HG03196 (cell line): ENCODE measurements around the gene AMACR.
"Not testable (repeated sequence)": the region's sequence is repeated elsewhere in the genome, so short reads cannot be mapped to it uniquely, and the experiment has no call there.

Experiments
- ATAC-seq: cut with Tn5 transposase; IDR thresholded peaks from one replicate; pipeline ENCODE4 v1.9.1; 2021; ENCODE audit not compliant: unreplicated experiment

Gene AMACR

GRCh38 chr5:34037726-34038125 is 29.9 kb upstream of the AMACR start:
- no peak for ATAC-seq

DNA sequence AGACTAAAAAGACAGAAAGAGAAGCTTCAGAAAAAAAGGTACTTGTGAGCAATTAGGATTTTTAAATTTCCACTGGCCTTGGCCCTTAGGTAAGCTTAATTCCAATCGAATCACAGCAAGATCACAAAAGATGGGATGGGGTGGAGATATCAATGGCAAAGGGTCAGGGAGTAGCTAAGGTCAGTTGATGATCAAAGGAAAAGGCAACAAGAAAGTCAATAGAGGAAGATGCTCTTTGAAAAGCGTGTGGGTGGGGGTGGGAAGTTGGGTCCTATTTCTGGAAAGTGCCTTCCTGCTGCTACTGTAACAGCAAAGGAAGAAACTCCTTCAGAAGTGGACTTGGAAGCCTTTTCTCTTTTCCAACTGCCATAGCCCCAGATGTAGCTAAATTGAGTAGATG is 27.9 kb upstream of the AMACR start:
- no peak for ATAC-seq

DNA sequence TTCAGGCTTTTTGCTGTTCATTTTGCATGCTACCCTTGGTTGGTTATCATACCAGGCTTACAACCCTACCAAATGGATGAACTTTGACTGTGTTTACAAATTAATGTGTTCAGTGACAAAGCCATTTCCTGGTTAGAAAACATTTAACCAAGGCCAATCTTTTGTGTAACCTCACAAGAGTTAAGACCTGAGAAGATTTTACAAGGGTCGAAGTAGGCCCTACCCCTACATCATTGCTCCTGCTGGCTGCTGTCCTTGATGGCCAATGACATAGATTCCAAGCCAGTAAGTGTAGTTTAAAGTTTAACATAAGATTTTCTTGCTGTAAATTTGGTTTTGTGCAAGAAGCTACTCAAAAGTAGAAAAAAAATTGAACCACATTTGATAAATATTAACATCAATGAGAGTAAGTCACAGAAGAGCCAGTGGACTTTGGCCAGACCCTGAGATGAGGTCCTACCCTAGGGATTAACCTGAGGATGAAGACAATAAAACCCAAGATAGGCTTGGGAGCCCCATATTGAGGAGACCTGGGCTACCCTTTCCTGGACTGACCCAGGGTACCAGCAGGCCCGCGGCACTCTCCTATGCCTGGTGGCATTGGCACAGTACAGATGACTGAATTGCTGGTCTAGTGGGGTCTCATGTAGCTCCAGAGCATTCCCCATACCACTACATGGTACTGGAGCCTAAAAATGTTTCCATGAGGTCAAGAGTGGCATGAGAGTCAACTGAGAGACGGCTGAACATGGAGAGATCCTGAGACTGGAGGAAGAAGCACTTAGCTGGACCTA is 26.9 kb upstream of the AMACR start:
- ATAC-seq = peak; percentile 87

DNA sequence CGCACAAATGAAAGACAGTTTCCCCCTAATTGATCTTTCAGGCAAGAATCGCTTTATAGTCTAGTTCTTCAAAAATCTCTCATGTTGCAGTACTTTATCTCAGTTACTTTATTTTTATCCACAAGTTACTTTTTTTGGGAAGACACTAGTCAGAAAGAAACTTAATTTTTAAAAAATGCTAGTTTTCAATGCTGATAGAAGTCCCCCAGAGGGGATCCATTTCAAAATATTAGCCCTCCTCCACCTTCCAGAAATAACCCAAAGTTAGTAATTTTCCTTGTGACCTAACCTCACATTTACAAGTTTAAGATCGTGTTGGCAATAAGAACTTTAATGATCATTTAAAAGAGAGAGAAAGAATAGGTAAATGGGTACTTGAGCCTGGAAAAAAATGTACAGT is 24.1 kb upstream of the AMACR start:
- no peak for ATAC-seq

DNA sequence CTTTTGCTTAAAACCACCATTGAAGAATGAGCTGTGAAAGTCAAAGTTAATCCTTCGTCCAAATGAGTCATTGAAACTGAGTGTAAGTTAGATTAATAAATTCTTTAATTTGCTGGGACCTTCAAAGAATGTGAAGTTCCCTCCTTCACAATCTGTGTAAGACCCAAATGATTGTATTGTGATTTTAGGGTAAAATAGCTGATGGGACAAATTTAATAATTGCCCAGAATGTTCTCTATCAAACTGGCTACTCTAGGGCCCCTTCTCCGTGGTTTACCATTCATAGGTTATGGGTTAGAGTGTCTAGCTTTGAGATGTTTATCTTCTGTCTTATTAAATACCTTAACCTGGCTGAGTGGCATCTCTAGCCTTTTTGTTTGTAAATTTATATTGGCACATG is 23.3 kb upstream of the AMACR start:
- no peak for ATAC-seq

DNA sequence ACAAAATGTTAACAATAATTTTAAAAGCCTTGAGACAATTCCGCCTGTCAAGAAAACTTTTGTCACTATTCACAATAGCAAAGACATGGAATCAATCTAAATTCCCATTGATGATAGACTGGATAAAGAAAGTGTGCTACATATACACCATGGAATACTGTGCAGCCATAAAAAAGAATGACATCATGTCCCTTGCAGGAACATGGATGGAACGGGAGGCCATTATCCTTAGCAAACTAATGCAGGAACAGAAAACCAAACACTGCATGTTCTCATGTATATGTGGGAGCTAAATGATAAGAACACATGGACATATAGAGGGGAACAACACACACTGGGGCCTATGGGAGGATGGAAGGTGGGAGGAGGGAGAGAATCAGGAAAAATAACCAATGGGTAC is 22.7 kb upstream of the AMACR start:
- ATAC-seq = not testable (repeated sequence)

DNA sequence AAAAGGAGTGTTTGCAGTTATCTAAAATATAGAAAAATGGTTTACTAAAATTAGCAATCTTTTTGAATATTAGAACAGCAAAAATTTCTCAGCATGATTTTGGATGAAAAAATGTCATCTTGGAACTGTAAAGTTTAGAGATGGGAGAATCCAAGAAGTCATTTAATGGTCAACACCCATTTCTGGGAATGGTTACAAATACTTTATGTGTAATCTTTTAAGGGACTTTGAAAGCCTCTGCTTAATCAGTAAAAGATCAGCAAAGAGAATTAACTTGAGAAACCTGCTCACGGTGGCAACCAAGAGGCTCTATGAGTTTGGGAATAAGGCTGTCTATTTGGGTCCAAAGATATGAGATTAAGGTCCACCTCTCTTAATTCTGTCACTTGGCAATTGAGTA is 22.2 kb upstream of the AMACR start:
- no peak for ATAC-seq

- no peak for ATAC-seq
These were observed 20.5 kb upstream of the AMACR start for GRCh38 chr5:34028349-34028748.

GRCh38 chr5:34026089-34026761 is 18.4 kb upstream of the AMACR start:
- no peak for ATAC-seq

DNA sequence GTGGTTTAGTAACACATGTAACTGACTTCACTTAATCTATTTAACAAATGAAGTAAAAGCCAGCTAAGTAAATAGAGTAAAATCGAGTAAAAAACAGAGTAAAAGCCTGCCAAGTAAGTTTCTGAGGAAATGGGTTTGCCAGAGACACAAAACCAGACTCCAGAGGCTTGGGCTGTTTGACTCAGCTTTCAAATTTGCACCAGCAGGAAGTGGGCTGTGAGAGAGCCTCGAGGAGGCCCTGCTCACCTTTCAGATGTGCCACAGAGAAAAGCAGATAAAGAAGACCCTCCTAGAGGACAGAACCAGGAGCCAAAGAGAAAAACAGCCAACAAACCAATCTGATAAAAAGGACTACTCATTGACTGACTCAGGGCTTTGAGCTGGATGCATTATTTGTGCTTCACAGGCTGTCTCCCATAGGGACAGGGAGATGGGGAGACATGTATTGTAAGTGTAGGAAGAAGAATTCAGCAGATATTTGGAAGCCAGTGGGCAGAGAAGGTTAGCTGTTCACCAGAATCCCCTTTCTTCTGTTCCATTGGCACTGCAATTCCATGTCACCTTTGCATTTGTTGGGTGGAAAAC is 14.4 kb upstream of the AMACR start:
- peak; percentile 92 for ATAC-seq

DNA sequence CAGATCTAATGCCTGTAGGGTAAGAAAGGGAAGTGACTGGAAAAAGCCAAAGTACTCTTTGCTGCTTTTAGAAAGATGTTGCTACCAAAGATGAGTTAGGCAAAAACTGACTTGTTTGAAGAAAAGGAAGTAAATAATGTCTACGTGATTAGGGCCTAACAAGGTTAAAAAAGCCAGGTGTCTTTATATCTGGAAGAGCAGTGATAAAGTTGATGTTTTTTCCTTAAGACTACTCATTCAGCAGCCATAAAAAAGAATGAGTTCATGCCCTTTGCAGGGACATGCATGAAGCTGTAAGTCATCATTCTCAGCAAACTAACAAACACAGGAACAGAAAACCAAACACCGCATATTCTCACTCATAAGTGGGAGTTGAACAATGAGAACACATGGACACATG is 13.5 kb upstream of the AMACR start:
- no peak for ATAC-seq

GRCh38 chr5:34020726-34021125 is 12.9 kb upstream of the AMACR start:
- no peak for ATAC-seq

DNA sequence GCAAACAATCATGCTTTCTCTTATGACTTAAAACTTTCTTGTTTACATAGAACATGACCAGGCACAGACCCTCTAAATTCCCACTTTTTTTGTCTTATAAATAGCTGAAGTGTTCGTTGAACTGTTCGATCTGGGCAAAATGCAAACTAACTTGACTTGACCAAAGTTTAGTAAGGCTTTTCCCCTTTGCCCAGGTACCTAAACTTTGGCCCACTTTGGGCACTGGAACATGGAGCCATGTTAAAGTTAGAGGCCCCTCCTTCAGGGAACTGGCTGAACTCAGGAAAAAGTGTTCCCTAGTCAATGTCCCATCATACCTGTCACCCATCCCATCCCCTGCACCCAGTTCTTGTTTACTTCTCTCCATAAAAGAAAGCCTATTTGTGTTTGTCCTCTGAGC is 9.4 kb upstream of the AMACR start:
- no peak for ATAC-seq

DNA sequence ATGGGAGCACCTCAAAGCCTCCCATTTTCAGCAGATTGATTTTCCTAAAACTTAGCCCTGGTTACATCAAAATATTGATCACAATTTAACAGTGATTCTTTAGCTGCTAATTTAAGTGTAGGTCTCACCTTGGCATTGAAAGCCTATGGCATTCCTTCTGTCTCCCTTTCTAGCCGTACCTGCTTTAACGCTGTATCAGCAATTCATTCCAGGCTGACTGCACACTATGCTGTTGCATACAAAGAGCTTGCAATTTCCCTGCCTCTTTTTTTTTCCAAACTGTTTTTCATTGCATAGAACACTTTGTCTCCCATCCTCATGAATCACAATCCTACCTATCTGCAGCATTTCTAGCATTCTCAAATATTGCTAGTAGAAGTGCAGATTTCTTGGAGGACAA is 8.9 kb upstream of the AMACR start:
- ATAC-seq = no peak

DNA sequence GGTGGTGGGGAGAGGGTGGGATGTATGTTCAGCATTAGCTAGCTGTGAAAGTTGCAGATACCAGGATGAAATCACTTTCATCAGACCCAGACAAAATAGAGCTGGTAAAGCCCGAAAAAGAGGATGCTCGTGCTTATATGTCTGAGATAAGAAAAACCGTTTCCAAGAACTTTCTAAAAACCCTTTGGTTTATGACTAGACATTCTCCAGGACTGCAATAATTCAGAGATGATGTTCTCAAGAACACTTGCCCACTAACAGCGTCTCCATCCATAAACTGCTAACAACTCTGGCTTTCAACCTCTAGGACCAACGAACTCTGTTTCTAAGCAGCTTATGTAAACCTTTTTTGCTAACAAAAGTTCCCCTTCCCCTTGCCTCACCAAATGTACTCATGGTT is 8.4 kb upstream of the AMACR start:
- ATAC-seq = no peak

DNA sequence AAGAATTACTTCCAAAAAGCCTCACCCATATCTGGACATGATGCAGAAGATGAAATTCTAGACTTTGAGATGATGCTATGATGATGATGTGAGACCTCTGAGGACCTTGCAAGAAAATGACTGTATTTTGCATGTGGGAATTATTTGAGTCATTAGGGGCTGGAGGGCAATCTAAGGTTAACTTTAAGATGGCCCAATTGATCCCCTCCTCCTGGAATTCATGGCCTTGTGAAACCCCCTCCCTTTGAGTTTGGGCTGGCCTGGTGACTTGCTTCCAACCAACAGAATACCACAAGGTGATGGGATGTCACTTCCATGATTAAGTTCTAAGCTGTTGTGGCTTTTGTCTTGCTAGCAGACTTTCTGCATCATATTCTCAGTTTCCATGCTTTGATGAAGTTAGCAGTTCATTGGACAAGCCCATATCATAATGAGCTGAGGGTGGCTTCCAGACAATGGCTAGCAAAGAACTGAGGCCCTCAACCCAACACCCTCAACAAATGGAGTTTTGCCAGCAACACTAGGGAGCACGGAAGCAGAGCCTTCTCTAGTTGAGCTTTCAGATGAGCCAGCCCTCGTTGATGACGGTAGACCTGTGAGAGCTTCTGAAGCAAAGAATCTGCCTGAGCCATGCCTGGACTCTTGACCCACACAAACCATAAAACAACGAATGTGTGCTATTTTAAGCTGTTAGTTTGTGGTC is 7.4 kb upstream of the AMACR start:
- ATAC-seq = no peak

DNA sequence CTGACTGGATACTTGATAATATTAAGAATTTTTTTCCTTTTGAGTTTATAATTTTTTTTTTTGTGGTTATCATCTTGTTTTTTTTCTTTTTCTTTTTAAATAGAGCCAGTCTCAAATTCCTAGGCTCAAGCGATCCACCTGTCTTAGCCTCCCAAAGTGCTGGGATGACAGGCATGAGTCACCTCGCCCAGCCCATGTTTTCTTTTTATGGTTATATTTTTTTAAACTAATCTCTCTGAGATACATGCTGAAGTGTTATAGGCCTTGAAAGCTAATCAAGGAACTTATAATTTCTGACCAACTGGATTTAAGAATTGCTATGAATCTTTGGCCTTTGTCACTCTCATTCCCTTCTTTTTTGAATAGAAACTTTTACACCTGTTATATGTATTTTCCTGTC is 6.8 kb upstream of the AMACR start:
- ATAC-seq = no peak

DNA sequence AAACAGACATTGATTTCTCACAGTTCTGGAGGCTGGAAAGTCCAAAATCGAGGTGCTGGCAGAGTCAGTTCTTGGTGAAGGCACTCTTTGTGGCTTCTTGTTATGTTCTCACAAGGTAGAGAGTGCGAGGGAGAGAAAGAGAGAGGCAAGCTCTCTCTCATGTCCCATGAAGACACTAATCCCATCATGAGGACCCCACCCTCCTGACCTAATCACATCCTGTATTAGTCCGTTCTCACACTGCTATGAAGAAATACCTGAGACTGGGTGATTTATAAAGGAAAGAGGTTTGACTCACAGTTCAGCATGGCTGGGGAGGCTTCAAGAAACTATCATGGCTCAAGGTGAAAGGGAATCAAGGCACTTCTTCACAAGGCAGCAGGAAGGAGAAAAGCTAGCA is 5.7 kb upstream of the AMACR start:
- no peak for ATAC-seq

GRCh38 chr5:34012791-34013190 is 4.9 kb upstream of the AMACR start:
- no peak for ATAC-seq

- ATAC-seq = no peak
These were observed 3.7 kb upstream of the AMACR start for GRCh38 chr5:34011536-34011935.

GRCh38 chr5:34010146-34010545 is 2.3 kb upstream of the AMACR start:
- ATAC-seq = not testable (repeated sequence)

- no peak for ATAC-seq
These were observed 1.8 kb upstream of the AMACR start for GRCh38 chr5:34009610-34010009.
